ENCODE results near the gene NOS3.

- TF ChIP-seq POLR2AphosphoS5 (IDR thresholded peaks at IDR 0.05; ENCODE audit: low read depth, low read length) (no peak), REST (IDR thresholded peaks at IDR 0.05; ENCODE audit: insufficient read depth in 1 of 2, low read depth in 2 of 2, low read length in 2 of 2) (no peak), TAF1 (IDR thresholded peaks at IDR 0.05; ENCODE audit: borderline replicate concordance, insufficient read depth, low read length) (no peak), FOXP2 (optimal IDR thresholded peaks at IDR 0.05; ENCODE audit: borderline replicate concordance, extremely low read depth, extremely low read length, insufficient read depth) (no peak), SIN3A (IDR thresholded peaks at IDR 0.05; ENCODE audit: borderline replicate concordance, insufficient read depth, low read length) (no peak)
These were observed 27.8 kb downstream of the NOS3 start for GRCh38 chr7:151018421-151019129.

Measured in PFSK-1 (cell line).